Parathyroid adenoma (tissue), 2 donors: Measurements from ENCODE around the gene RNF167.

ENCODE experiments used
- H2AFZ ChIP-seq: fragments of 300-600 bp; sonication (generic); one replicate; pipeline ENCODE4 v1.7.0; 2017; ENCODE audit warnings: antibody characterized with exemption, mild to moderate bottlenecking
- H3K27ac ChIP-seq: fragments of 300-600 bp; sonication (generic); one replicate; pipeline ENCODE4 v1.7.0; 2017
- H3K27me3 ChIP-seq: fragments of 300-600 bp; sonication (generic); one replicate; pipeline ENCODE4 v1.7.0; 2017; ENCODE audit warnings: low read length; ENCODE audit not compliant: control insufficient read depth, insufficient read depth
- H3K36me3 ChIP-seq: fragments of 300-600 bp; sonication (generic); one replicate; pipeline ENCODE4 v1.7.0; 2017; ENCODE audit warnings: low read length; ENCODE audit not compliant: control insufficient read depth, insufficient read depth
- H3K4me1 ChIP-seq: fragments of 300-600 bp; sonication (generic); one replicate; pipeline ENCODE4 v1.7.0; 2017; ENCODE audit warnings: control low read depth
- H3K4me2 ChIP-seq: fragments of 300-600 bp; sonication (generic); one replicate; pipeline ENCODE4 v1.7.0; 2017; ENCODE audit warnings: low read length
- H3K4me3 ChIP-seq: fragments of 300-600 bp; sonication (generic); one replicate; pipeline ENCODE4 v1.7.0; 2017; ENCODE audit warnings: low read depth, low read length
- H3K79me2 ChIP-seq: fragments of 300-600 bp; sonication (generic); one replicate; pipeline ENCODE4 v1.7.0; 2017; ENCODE audit warnings: control low read depth
- H3K9ac ChIP-seq: fragments of 300-600 bp; sonication (generic); one replicate; pipeline ENCODE4 v1.7.0; 2017; ENCODE audit warnings: mild to moderate bottlenecking
- H3K9me3 ChIP-seq: fragments of 300-600 bp; sonication (generic); one replicate; pipeline ENCODE4 v1.7.0; 2017; ENCODE audit warnings: low read length; ENCODE audit not compliant: control insufficient read depth
- TF ChIP-seq, protein P1 (sequence below): fragments of 300-600 bp; sonication (generic); IDR thresholded peaks from one replicate; pipeline ENCODE4 v1.7.0; 2017; ENCODE audit warnings: antibody characterized with exemption, mild to moderate bottlenecking
- donor health status: primary hyperparathyroidism.

RNF167 gene

DNA sequence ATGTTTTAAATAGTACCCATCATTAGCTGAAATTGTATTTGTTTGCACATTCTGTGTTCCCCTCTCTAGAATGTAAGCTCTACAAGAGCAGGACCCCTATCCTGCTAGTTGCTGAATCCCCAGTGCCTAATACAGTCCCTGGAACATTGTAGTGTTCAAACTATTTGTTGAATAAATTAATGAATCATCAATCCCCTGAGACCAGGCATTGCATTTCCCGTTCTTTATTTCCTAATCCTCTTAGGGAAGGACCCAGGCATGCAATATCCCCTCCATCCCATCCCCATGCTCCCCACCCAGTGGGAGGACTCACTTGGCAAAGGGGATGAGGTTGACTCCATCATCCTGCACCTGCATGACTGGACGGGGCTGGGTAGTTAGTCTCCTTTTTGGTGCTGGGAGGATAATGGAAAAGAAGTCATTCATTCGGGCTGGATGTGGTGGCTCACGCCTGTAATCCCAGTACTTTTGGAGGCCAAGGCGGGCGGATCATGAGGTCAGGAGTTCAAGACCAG lies 54.1 kb downstream of the RNF167 start:
- Histone ChIP-seq H3K79me2 (no peaks in the 10 kb centered on the region), H3K36me3 (no peaks in the 10 kb centered on the region), H2AFZ (no peak overlapping the region), H3K4me1 (peaks cover 5% of the 10 kb centered on the region), H3K4me3 (no peak overlapping the region), H3K9me3 (no peaks in the 10 kb centered on the region), H3K9ac (no peak overlapping the region), H3K4me2 (no peak overlapping the region), H3K27ac (no peak overlapping the region), H3K27me3 (no peaks in the 10 kb centered on the region)
- TF ChIP-seq, protein P1, sequence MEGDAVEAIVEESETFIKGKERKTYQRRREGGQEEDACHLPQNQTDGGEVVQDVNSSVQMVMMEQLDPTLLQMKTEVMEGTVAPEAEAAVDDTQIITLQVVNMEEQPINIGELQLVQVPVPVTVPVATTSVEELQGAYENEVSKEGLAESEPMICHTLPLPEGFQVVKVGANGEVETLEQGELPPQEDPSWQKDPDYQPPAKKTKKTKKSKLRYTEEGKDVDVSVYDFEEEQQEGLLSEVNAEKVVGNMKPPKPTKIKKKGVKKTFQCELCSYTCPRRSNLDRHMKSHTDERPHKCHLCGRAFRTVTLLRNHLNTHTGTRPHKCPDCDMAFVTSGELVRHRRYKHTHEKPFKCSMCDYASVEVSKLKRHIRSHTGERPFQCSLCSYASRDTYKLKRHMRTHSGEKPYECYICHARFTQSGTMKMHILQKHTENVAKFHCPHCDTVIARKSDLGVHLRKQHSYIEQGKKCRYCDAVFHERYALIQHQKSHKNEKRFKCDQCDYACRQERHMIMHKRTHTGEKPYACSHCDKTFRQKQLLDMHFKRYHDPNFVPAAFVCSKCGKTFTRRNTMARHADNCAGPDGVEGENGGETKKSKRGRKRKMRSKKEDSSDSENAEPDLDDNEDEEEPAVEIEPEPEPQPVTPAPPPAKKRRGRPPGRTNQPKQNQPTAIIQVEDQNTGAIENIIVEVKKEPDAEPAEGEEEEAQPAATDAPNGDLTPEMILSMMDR: no peak
